ENCODE measurements around the gene SORT1.
A peak's percentile ranks its signal among the peaks of the same experiment; 100 is the strongest.

SORT1 gene

DNA sequence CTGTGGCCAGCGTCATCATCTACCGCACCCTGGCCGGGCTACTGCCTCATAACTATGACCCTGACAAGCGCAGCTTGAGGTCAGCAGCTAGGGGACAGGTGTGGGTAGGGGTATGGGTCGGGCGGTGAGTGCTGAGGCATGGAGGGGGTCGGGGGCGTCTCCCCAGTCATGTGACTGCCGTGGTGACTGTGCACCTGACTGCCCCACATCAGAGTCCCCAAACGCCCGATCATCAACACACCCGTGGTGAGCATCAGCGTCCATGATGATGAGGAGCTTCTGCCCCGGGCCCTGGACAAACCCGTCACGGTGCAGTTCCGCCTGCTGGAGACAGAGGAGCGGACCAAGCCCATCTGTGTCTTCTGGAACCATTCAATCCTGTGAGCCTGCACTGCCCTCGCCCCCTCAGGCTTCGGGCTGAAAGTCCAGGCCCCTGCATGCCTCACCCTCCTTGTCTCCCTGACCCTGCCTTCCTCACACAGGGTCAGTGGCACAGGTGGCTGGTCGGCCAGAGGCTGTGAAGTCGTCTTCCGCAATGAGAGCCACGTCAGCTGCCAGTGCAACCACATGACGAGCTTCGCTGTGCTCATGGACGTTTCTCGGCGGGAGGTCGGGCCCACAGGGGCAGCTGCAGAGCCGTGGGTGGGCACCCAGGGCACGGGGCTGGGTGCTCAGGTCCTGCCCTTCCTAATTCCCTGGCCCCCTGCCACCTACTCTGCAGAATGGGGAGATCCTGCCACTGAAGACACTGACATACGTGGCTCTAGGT is 128.3 kb downstream of the SORT1 start:
- H3K4me1 Mint-ChIP-seq = no peaks in the 10 kb centered on the region
- no peaks in the 10 kb centered on the region for H3K27me3 Mint-ChIP-seq
- H3K27ac Mint-ChIP-seq (ENCODE audit: low read depth) = no peak overlapping the region
- peaks cover 2% of the 10 kb centered on the region for H3K36me3 Mint-ChIP-seq (ENCODE audit: insufficient read depth)
- ATAC-seq (replicated peaks; ENCODE audit: extremely low read depth, poor library complexity, severe bottlenecking) (no peak), DNase-seq (ENCODE audit: low spot score in 2 of 2) (no peak)
- H3K4me3 Mint-ChIP-seq = no peak overlapping the region
- no peaks in the 10 kb centered on the region for H3K9me3 Mint-ChIP-seq

- Mint-ChIP-seq H3K4me1 (no peaks in the 10 kb centered on the region), H3K4me3 (no peak overlapping the region), H3K27ac (ENCODE audit: low read depth) (peak overlapping the region; percentile 71), H3K9me3 (no peaks in the 10 kb centered on the region), H3K27me3 (no peaks in the 10 kb centered on the region), H3K36me3 (ENCODE audit: insufficient read depth) (peaks cover 2% of the 10 kb centered on the region)
- DNase-seq (ENCODE audit: low spot score in 2 of 2) (no peak), ATAC-seq (replicated peaks; ENCODE audit: extremely low read depth, poor library complexity, severe bottlenecking) (no peak)
Measured at GRCh38 chr1:109268431-109269211, 129.1 kb downstream of the SORT1 start.

DNA sequence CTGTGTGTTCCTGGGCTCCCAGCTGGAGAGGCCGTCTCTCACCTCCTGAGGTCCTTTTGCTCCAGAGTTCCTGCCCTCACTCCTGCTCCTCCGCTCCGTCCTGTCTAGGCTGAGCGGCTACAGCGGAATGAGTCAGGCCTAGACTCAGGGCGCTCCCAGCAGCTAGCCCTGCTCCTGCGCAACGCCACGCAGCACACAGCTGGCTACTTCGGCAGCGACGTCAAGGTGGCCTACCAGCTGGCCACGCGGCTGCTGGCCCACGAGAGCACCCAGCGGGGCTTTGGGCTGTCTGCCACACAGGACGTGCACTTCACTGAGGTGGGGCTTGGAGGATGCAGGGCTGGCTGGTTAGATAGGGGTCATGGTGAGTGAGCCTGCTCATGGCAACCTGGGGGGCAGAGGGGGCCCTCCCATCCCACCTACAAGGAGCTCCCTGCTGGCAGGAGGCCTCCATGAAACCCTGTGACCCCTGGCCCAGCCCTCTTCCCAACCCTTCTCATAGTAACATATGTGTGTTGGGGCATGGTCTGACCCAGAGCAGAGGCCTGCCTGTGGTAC is 129.9 kb downstream of the SORT1 start:
- Mint-ChIP-seq H3K27ac (ENCODE audit: low read depth) (peak overlapping the region; percentile 71), H3K4me1 (no peaks in the 10 kb centered on the region), H3K4me3 (no peak overlapping the region), H3K36me3 (ENCODE audit: insufficient read depth) (peaks cover 5% of the 10 kb centered on the region), H3K9me3 (no peaks in the 10 kb centered on the region), H3K27me3 (no peaks in the 10 kb centered on the region)
- no peak for ATAC-seq (replicated peaks; ENCODE audit: extremely low read depth, poor library complexity, severe bottlenecking)
- DNase-seq (ENCODE audit: low spot score in 2 of 2) = no peak

GRCh38 chr1:109266965-109267364 is 130.8 kb downstream of the SORT1 start:
- DNase-seq (ENCODE audit: low spot score in 2 of 2) (no peak), ATAC-seq (replicated peaks; ENCODE audit: extremely low read depth, poor library complexity, severe bottlenecking) (no peak)
- Mint-ChIP-seq H3K4me1 (no peaks in the 10 kb centered on the region), H3K36me3 (ENCODE audit: insufficient read depth) (peaks cover 5% of the 10 kb centered on the region), H3K4me3 (no peak overlapping the region), H3K27me3 (no peaks in the 10 kb centered on the region), H3K9me3 (no peaks in the 10 kb centered on the region), H3K27ac (ENCODE audit: low read depth) (no peak overlapping the region)

- Mint-ChIP-seq H3K4me3 (no peak overlapping the region), H3K4me1 (no peaks in the 10 kb centered on the region), H3K36me3 (ENCODE audit: insufficient read depth) (peaks cover 5% of the 10 kb centered on the region), H3K9me3 (no peaks in the 10 kb centered on the region), H3K27me3 (no peaks in the 10 kb centered on the region), H3K27ac (ENCODE audit: low read depth) (no peak overlapping the region)
- ATAC-seq (replicated peaks; ENCODE audit: extremely low read depth, poor library complexity, severe bottlenecking) (no peak), DNase-seq (ENCODE audit: low spot score in 2 of 2) (no peak)
Measured at GRCh38 chr1:109265741-109266330, 131.9 kb downstream of the SORT1 start.

DNA sequence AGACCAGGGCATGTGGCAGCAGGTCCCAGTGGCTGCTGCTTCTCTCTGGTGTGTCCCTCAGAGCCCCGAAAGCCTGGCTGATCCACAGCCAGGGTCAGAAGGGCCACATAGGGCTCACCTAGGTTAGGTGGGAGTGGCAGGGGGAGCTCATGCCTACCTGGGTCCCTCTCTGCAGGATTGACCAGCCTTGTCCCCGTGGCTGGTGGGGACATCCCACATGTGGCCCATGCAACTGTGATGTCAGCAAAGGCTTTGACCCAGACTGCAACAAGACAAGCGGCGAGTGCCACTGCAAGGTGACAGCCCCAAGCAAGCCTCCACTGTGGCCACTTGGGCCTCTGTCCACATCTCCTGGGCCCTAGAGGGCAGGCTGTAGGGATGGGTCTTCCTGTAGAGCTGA is 132.7 kb downstream of the SORT1 start:
- Mint-ChIP-seq H3K9me3 (no peaks in the 10 kb centered on the region), H3K27ac (ENCODE audit: low read depth) (no peak overlapping the region), H3K27me3 (no peaks in the 10 kb centered on the region), H3K4me3 (no peak overlapping the region), H3K4me1 (no peaks in the 10 kb centered on the region), H3K36me3 (ENCODE audit: insufficient read depth) (peaks cover 5% of the 10 kb centered on the region)
- ATAC-seq (replicated peaks; ENCODE audit: extremely low read depth, poor library complexity, severe bottlenecking) = no peak
- no peak for DNase-seq (ENCODE audit: low spot score in 2 of 2)

- Mint-ChIP-seq H3K9me3 (no peaks in the 10 kb centered on the region), H3K36me3 (ENCODE audit: insufficient read depth) (peaks cover 5% of the 10 kb centered on the region), H3K4me3 (no peak overlapping the region), H3K27me3 (no peaks in the 10 kb centered on the region), H3K27ac (ENCODE audit: low read depth) (no peak overlapping the region), H3K4me1 (no peaks in the 10 kb centered on the region)
- ATAC-seq (replicated peaks; ENCODE audit: extremely low read depth, poor library complexity, severe bottlenecking) = no peak
- no peak for DNase-seq (ENCODE audit: low spot score in 2 of 2)
Measured at GRCh38 chr1:109264379-109264755, 133.4 kb downstream of the SORT1 start.

DNA sequence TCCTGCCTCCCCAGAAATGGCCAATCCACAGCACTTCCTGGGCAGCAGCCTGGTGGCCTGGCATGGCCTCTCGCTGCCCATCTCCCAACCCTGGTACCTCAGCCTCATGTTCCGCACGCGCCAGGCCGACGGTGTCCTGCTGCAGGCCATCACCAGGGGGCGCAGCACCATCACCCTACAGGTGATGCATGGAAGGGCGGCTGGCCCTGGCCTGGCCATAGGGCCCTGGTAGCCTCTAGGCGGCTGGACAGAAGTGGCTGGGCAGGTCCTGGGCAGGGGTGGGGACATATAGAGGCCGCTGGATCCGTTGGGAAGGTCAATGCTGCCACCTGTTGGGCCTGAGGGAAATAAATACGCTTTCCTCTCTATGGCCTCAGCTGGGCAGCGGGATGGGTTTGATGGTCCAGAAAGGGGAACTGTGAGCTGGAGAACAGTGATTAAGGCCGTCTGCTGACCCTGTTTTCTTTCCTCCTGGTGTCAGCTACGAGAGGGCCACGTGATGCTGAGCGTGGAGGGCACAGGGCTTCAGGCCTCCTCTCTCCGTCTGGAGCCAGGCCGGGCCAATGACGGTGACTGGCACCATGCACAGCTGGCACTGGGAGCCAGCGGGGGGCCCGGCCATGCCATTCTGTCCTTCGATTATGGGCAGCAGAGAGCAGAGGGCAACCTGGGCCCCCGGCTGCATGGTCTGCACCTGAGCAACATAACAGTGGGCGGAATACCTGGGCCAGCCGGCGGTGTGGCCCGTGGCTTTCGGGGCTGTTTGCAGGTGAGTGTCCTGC is 133.9 kb downstream of the SORT1 start:
- Mint-ChIP-seq H3K36me3 (ENCODE audit: insufficient read depth) (peaks cover 5% of the 10 kb centered on the region), H3K9me3 (no peaks in the 10 kb centered on the region), H3K4me1 (no peaks in the 10 kb centered on the region), H3K4me3 (no peak overlapping the region), H3K27me3 (no peaks in the 10 kb centered on the region), H3K27ac (ENCODE audit: low read depth) (peak overlapping the region; percentile 25)
- peak; percentile 70 for ATAC-seq (replicated peaks; ENCODE audit: extremely low read depth, poor library complexity, severe bottlenecking)
- peak; percentile 55 to 75 for DNase-seq (ENCODE audit: low spot score in 2 of 2)

DNA sequence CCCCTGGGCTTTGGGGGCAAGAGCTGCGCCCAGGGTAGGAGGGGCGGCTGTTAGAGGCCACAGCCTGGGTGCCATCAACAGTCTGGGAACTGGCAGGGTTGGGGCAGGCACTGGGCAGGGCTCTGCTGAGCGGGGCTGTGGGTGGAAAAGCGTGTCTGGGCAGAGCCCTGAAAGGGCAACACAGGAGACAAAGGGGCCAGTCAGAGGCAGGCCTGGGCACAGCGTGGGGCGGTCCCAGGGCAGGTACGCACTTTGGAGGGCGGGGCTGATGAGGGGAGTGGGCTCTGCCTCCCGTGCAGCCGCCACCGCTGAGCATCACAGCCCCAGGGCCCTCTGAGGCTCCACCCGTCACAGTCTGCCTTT is 134.5 kb downstream of the SORT1 start:
- H3K4me1 Mint-ChIP-seq = no peaks in the 10 kb centered on the region
- no peak overlapping the region for H3K4me3 Mint-ChIP-seq
- H3K36me3 Mint-ChIP-seq (ENCODE audit: insufficient read depth) = peaks cover 5% of the 10 kb centered on the region
- ATAC-seq (replicated peaks; ENCODE audit: extremely low read depth, poor library complexity, severe bottlenecking) = no peak
- H3K9me3 Mint-ChIP-seq = no peaks in the 10 kb centered on the region
- peak overlapping the region; percentile 25 for H3K27ac Mint-ChIP-seq (ENCODE audit: low read depth)
- H3K27me3 Mint-ChIP-seq = no peaks in the 10 kb centered on the region
- DNase-seq (ENCODE audit: low spot score in 2 of 2) = no peak

GRCh38 chr1:109262231-109263055 is 135.3 kb downstream of the SORT1 start:
- Mint-ChIP-seq H3K4me1 (peaks cover 6% of the 10 kb centered on the region), H3K27me3 (no peaks in the 10 kb centered on the region), H3K27ac (ENCODE audit: low read depth) (no peak overlapping the region), H3K9me3 (no peaks in the 10 kb centered on the region), H3K36me3 (ENCODE audit: insufficient read depth) (peaks cover 2% of the 10 kb centered on the region), H3K4me3 (no peak overlapping the region)
- no peak for ATAC-seq (replicated peaks; ENCODE audit: extremely low read depth, poor library complexity, severe bottlenecking)
- DNase-seq (ENCODE audit: low spot score in 2 of 2) = no peak

- Mint-ChIP-seq H3K4me1 (peaks cover 13% of the 10 kb centered on the region), H3K27me3 (no peaks in the 10 kb centered on the region), H3K27ac (ENCODE audit: low read depth) (no peak overlapping the region), H3K4me3 (no peak overlapping the region), H3K9me3 (no peaks in the 10 kb centered on the region), H3K36me3 (ENCODE audit: insufficient read depth) (peaks cover 2% of the 10 kb centered on the region)
- ATAC-seq (replicated peaks; ENCODE audit: extremely low read depth, poor library complexity, severe bottlenecking) (no peak), DNase-seq (ENCODE audit: low spot score in 2 of 2) (no peak)
Measured at GRCh38 chr1:109261578-109261977, 136.1 kb downstream of the SORT1 start.

All from central memory CD8-positive, alpha-beta T cell (primary cell).